Activated T-cell treated with anti-CD3 and anti-CD28 coated beads, Interleukin-2, amount 50 U/mL, for 4 hours (primary cell): ENCODE results near the gene CA12. TPM values are rescaled to one million over a fixed set of nuclear protein-coding genes. Genes with fewer than 3 reads are reported as not detected.

Experiments
- ATAC-seq, 2 donors: fragments of 200-7000 bp; cut with Tn5 transposase; one replicate each; pipeline ENCODE4 v1.10.0; 2021
- DNase-seq: peaks from one replicate; pipeline ENCODE4 v3.0.0-alpha.2; 2020
- H3K27me3 Mint-ChIP-seq: one replicate; pipeline ENCODE4 v1.8.0; 2021; ENCODE audit warnings: low read depth, mixed read lengths
- H3K36me3 Mint-ChIP-seq: one replicate; pipeline ENCODE4 v1.8.0; 2022; ENCODE audit warnings: mixed read lengths; ENCODE audit not compliant: insufficient read depth
- H3K4me1 Mint-ChIP-seq: one replicate; pipeline ENCODE4 v1.8.0; 2021; ENCODE audit warnings: low read depth, mixed read lengths
- H3K4me3 Mint-ChIP-seq: one replicate; pipeline ENCODE4 v1.8.0; 2021; ENCODE audit warnings: mild to moderate bottlenecking, moderate library complexity, mixed read lengths
- H3K9me3 Mint-ChIP-seq: one replicate; pipeline ENCODE4 v1.8.0; 2021; ENCODE audit warnings: mixed read lengths
- total RNA-seq, 3 donors: library from RNA; stranded (reverse); gene quantifications; one replicate each; pipeline ENCODE4 v1.2.1, GENCODE V29; 2021

The CA12 gene
- total RNA-seq, 3 donors from 2014 or later, result 0.08 to 0.15 (median 0.14) TPM

DNA sequence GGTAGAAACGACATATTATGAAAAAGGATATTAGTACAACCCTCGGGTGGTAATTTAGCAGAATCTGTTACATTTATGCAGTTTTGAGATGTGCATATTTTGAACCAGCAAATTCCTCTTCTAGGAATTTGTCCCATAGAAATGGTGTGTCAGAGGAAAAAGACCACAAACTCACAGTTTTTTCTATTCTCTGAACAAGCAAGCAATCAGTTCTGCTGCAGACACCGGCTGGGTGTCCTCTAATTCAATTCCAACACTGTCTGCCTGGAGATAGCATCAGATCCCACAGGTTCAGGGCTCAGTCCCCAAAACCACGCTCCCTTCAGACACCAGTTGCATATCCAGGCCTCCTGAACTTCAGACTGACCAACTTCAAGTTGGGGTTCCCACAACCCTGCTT lies 67.8 kb downstream of the CA12 start:
- DNase-seq (no peak), ATAC-seq (no peak)
- Mint-ChIP-seq H3K27me3 (no peaks in the 10 kb centered on the region), H3K4me1 (no peaks in the 10 kb centered on the region), H3K36me3 (peaks cover 7% of the 10 kb centered on the region), H3K9me3 (no peaks in the 10 kb centered on the region), H3K4me3 (no peak overlapping the region)

GRCh38 chr15:63312286-63312685 lies 69.4 kb downstream of the CA12 start:
- no peaks in the 10 kb centered on the region for H3K9me3 Mint-ChIP-seq
- H3K4me1 Mint-ChIP-seq, result no peaks in the 10 kb centered on the region
- H3K4me3 Mint-ChIP-seq, result no peak overlapping the region
- H3K27me3 Mint-ChIP-seq, result no peaks in the 10 kb centered on the region
- DNase-seq (no peak), ATAC-seq (no peak)
- peaks cover 7% of the 10 kb centered on the region for H3K36me3 Mint-ChIP-seq

GRCh38 chr15:63310646-63311045 lies 71.0 kb downstream of the CA12 start:
- DNase-seq, result no peak
- Mint-ChIP-seq H3K36me3 (peaks cover 16% of the 10 kb centered on the region), H3K4me1 (no peaks in the 10 kb centered on the region), H3K9me3 (no peaks in the 10 kb centered on the region), H3K27me3 (no peaks in the 10 kb centered on the region), H3K4me3 (no peak overlapping the region)
- ATAC-seq, result no peak

DNA sequence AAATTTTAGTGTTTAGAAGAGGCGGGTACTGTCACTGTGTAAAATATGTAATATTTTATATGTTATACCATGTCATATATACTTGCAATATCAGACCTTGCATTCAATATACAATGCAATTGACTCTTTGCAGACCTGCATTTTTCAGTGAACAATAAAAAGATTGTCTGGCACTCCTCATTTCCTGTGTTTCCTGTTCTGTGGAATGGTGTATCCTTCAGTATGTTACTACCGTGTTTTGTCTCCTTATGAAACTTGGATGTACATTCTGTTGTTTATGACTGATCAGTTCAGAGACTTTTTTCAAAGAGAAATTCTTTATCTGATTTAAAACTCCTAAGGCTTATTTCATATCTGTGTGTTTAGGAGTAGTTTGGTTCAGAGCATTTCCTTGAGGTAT lies 72.7 kb downstream of the CA12 start:
- no peaks in the 10 kb centered on the region for H3K4me1 Mint-ChIP-seq
- H3K36me3 Mint-ChIP-seq, result peaks cover 18% of the 10 kb centered on the region
- H3K9me3 Mint-ChIP-seq, result no peaks in the 10 kb centered on the region
- no peaks in the 10 kb centered on the region for H3K27me3 Mint-ChIP-seq
- no peak for ATAC-seq
- H3K4me3 Mint-ChIP-seq, result no peak overlapping the region
- no peak for DNase-seq

- Mint-ChIP-seq H3K27me3 (no peaks in the 10 kb centered on the region), H3K4me1 (no peaks in the 10 kb centered on the region), H3K36me3 (peaks cover 20% of the 10 kb centered on the region), H3K4me3 (no peak overlapping the region), H3K9me3 (no peaks in the 10 kb centered on the region)
- DNase-seq, result no peak
- ATAC-seq, result no peak
Observed at GRCh38 chr15:63308491-63308890, 73.2 kb downstream of the CA12 start.

GRCh38 chr15:63306492-63307073 lies 75.1 kb downstream of the CA12 start:
- no peak for ATAC-seq

GRCh38 chr15:63305260-63305659 lies 76.4 kb downstream of the CA12 start:
- Mint-ChIP-seq H3K27me3 (no peaks in the 10 kb centered on the region), H3K4me3 (no peak overlapping the region), H3K9me3 (no peaks in the 10 kb centered on the region), H3K4me1 (no peaks in the 10 kb centered on the region), H3K36me3 (peaks cover 29% of the 10 kb centered on the region)
- ATAC-seq (no peak), DNase-seq (no peak)

More at GRCh38 chr15:63306492-63307073, 75.1 kb downstream of the CA12 start:
- Mint-ChIP-seq H3K4me1 (no peaks in the 10 kb centered on the region), H3K4me3 (no peak overlapping the region), H3K36me3 (peaks cover 27% of the 10 kb centered on the region), H3K27me3 (no peaks in the 10 kb centered on the region), H3K9me3 (no peaks in the 10 kb centered on the region)
- DNase-seq, result no peak

DNA sequence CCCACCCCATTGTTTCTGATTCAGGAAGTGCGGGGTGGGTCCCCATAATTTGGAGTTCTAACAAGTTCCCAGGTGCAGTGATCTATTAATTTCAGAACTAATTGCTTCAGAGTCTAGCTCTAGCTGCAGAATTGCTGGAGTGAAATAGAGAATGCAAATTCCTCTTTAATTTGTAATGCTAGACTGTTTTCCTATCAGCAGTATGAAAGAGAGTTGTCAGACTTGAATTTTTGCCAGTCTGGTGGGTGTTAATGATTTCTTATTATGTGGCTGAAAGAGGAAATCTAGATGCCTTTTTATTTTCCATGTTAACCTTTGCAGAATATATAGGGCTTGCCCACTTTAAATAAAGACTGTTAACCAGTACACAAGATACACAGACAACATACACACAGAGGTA lies 80.6 kb downstream of the CA12 start:
- H3K4me3 Mint-ChIP-seq, result no peak overlapping the region
- no peak for ATAC-seq
- H3K9me3 Mint-ChIP-seq, result no peaks in the 10 kb centered on the region
- no peaks in the 10 kb centered on the region for H3K27me3 Mint-ChIP-seq
- H3K36me3 Mint-ChIP-seq, result peaks cover 39% of the 10 kb centered on the region
- no peak for DNase-seq
- peaks cover 2% of the 10 kb centered on the region for H3K4me1 Mint-ChIP-seq

DNA sequence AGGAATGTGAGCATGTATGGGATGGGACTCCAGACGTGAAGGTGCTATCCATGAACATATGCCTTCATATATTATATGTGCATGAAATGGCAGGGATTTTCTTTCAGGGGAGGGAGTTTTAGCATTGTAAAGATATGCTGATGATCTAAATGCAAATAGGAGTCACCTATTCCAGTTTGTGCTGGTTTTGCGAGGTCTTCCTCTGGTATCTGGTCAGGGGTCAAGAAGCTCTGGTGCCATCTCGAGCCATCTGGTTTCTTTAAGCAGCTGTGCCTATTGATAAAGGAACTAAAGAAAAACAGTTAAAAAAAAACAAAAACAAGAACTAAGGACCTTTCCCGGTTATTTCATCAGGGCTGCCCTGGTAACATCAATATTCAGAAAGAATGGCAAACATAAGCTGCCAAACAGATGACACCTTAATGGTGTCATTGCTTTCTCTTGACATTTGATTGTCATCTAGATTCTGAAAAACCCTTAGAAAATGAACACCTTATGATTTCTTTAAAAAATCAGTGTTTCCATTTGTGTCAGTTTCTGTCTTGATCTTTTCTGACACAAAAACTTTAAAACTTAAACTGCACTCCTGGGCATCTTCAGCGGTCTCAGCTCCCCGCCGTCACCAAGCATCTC lies 81.6 kb downstream of the CA12 start:
- H3K4me3 Mint-ChIP-seq, result no peak overlapping the region
- H3K4me1 Mint-ChIP-seq, result peaks cover 4% of the 10 kb centered on the region
- DNase-seq, result no peak
- H3K36me3 Mint-ChIP-seq, result peaks cover 36% of the 10 kb centered on the region
- H3K9me3 Mint-ChIP-seq, result no peaks in the 10 kb centered on the region
- H3K27me3 Mint-ChIP-seq, result no peaks in the 10 kb centered on the region
- ATAC-seq, result no peak

- peaks cover 35% of the 10 kb centered on the region for H3K36me3 Mint-ChIP-seq
- peaks cover 4% of the 10 kb centered on the region for H3K4me1 Mint-ChIP-seq
- no peak overlapping the region for H3K4me3 Mint-ChIP-seq
- ATAC-seq, result no peak
- no peaks in the 10 kb centered on the region for H3K9me3 Mint-ChIP-seq
- DNase-seq, result no peak
- H3K27me3 Mint-ChIP-seq, result no peaks in the 10 kb centered on the region
Observed at GRCh38 chr15:63296195-63296594, 85.5 kb downstream of the CA12 start.

- H3K4me1 Mint-ChIP-seq, result peaks cover 4% of the 10 kb centered on the region
- H3K4me3 Mint-ChIP-seq, result no peak overlapping the region
- ATAC-seq (no peak), DNase-seq (no peak)
- no peaks in the 10 kb centered on the region for H3K27me3 Mint-ChIP-seq
- peaks cover 35% of the 10 kb centered on the region for H3K36me3 Mint-ChIP-seq
- H3K9me3 Mint-ChIP-seq, result no peaks in the 10 kb centered on the region
Observed at GRCh38 chr15:63295341-63295740, 86.3 kb downstream of the CA12 start.

DNA sequence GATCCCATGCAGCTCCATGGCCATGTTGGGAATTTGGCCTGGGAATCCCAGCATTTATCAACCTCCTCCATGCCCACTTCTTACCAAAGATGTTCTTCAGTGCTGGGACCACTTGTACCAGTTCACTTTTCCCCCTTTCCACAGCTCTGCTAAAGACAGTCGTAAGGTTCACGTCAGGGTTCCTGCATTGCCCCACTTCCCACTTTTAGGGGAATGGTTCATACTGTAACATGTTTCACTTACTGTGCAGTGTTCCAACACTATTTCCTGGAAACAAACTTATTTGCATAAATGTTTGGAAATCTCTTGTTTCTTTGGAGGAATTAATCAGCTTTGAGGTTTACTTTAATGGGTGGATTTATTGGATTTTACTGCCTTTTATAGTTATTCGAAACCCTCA lies 87.3 kb downstream of the CA12 start:
- ATAC-seq (no peak), DNase-seq (no peak)
- Mint-ChIP-seq H3K9me3 (no peaks in the 10 kb centered on the region), H3K36me3 (peaks cover 25% of the 10 kb centered on the region), H3K27me3 (no peaks in the 10 kb centered on the region), H3K4me1 (peaks cover 4% of the 10 kb centered on the region), H3K4me3 (no peak overlapping the region)

DNA sequence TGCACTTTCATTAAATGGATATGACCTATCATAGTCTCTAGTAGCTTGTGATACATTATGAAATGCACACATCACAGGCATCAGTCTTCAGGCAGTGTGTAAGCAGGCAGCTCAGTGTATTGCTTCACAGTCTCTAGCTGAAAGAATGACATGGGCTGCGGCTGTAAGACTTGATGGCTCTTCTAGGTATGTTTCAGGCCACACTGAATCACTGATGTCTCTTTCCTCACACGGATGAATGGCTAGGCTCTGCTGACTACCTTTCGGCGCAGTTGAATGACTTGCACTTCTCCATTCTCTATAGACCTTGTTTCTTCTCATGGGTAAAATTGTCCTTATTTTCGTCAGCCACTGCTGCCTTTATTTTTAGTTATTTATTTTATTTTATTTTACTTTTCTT lies 88.9 kb downstream of the CA12 start:
- Mint-ChIP-seq H3K36me3 (peaks cover 17% of the 10 kb centered on the region), H3K27me3 (no peaks in the 10 kb centered on the region), H3K4me1 (peaks cover 12% of the 10 kb centered on the region), H3K9me3 (no peaks in the 10 kb centered on the region), H3K4me3 (no peak overlapping the region)
- DNase-seq (no peak), ATAC-seq (no peak)

- Mint-ChIP-seq H3K4me1 (peaks cover 12% of the 10 kb centered on the region), H3K27me3 (no peaks in the 10 kb centered on the region), H3K36me3 (peaks cover 15% of the 10 kb centered on the region), H3K4me3 (no peak overlapping the region), H3K9me3 (no peaks in the 10 kb centered on the region)
- DNase-seq, result no peak
- no peak for ATAC-seq
Observed at GRCh38 chr15:63292241-63292640, 89.4 kb downstream of the CA12 start.

DNA sequence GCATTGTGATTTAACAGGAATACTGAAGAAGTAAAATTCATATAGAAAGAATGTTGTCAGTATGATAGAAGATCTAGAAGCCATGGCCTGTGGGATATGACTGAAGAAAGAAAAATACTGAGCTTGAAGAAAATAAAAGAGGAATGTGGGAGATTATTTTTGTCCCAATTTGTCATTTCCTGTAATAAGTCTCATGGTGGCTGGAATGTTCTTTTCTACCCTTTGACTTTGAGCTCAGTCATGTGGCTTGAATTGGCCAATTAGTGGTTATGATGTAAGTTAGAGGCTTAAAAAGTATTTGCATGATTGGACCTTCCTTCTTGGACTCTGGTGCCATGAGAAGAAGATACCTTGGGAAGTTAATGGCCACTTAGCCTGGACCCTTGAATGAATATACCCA lies 90.1 kb downstream of the CA12 start:
- H3K4me1 Mint-ChIP-seq, result peaks cover 12% of the 10 kb centered on the region
- DNase-seq (no peak), ATAC-seq (no peak)
- no peaks in the 10 kb centered on the region for H3K27me3 Mint-ChIP-seq
- no peak overlapping the region for H3K4me3 Mint-ChIP-seq
- H3K36me3 Mint-ChIP-seq, result peaks cover 18% of the 10 kb centered on the region
- H3K9me3 Mint-ChIP-seq, result no peaks in the 10 kb centered on the region
